Heart left ventricle (tissue), 13 donors: ENCODE data around the gene KRT12.

ENCODE experiments used
- POLR2A ChIP-seq, 2 donors: fragments of 450-650 bp; IDR thresholded peaks; one replicate each; pipeline ENCODE4 v1.6.1; 2017; ENCODE audit warnings: antibody characterized with exemption in 2 of 2, mild to moderate bottlenecking in 2 of 2, moderate library complexity in 2 of 2
- TF ChIP-seq, protein P1 (sequence below), 12 donors: fragments of 200-600 bp; sonication (generic) in 4 of 12; IDR thresholded peaks; one replicate each; pipeline versions ENCODE4 v1.5.0 to v1.8.0; 2018 to 2022; ENCODE audit warnings: antibody characterized with exemption in 12 of 12, mild to moderate bottlenecking in 5 of 12
- donor health status: ischemic (EF 13 %, LVEDD 7.1; RV severe dilation, severe dysfunction).
- donor health status: DM: no; HTN: yes; CAD: no.
- donor health status: DM: no; HTN: no; CAD: no.
- donor health status: ischemic (EF 25% LVEDD 6.9; RV normal size, moderate dysfunction).
- donor health status: ischemic (EF 25% LVEDD 5.7; RV mildly dilated, moderate dysfunction).
- donor health status: ischemic (EF 35%, LVEDD 5.7; RV mildly dilated, moderate dysfunction).
- donor health status: nonischemic (EF 11% LVEDD 7.7; RV severe dilation, severe dysfunction).
- donor health status: DM: yes; HTN: yes; CAD: no.
- donor health status: PGD.
- donor health status: ischemic (EF 29% LVEDD 5.4; RV normal size, mild dysfunction).
- donor health status: nonischemic (EF 23%, LVEDD 6.1; RV moderate dilation, normal function).

GRCh38 chr17:40871316-40871715 lies 4.3 kb upstream of the KRT12 start:
- TF ChIP-seq, protein P1, sequence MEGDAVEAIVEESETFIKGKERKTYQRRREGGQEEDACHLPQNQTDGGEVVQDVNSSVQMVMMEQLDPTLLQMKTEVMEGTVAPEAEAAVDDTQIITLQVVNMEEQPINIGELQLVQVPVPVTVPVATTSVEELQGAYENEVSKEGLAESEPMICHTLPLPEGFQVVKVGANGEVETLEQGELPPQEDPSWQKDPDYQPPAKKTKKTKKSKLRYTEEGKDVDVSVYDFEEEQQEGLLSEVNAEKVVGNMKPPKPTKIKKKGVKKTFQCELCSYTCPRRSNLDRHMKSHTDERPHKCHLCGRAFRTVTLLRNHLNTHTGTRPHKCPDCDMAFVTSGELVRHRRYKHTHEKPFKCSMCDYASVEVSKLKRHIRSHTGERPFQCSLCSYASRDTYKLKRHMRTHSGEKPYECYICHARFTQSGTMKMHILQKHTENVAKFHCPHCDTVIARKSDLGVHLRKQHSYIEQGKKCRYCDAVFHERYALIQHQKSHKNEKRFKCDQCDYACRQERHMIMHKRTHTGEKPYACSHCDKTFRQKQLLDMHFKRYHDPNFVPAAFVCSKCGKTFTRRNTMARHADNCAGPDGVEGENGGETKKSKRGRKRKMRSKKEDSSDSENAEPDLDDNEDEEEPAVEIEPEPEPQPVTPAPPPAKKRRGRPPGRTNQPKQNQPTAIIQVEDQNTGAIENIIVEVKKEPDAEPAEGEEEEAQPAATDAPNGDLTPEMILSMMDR (IDR thresholded peaks at IDR 0.05), result no peak
- no peak for TF ChIP-seq POLR2A (IDR thresholded peaks at IDR 0.05)
